Stomach (tissue), 19 donors: Measurements from ENCODE around the gene KCNQ4. TPM values are rescaled to one million over a fixed set of nuclear protein-coding genes. Genes with fewer than 3 reads are reported as not detected.
A peak's percentile ranks its signal among the peaks of the same experiment; 100 is the strongest.

Experiments
- DNase-seq, 2 donors: peaks; one replicate each; pipeline versions ENCODE4 v3.0.0 to v3.0.0-alpha.2; 2013 to 2019
- H3K27ac ChIP-seq, 5 donors: fragments of 200-600 bp in 4 of 5; sonication (generic) in 4 of 5; one replicate each; pipeline ENCODE4 v1.5.1; 2013 to 2019; ENCODE audit warnings: mild to moderate bottlenecking in 1 of 5, moderate library complexity in 1 of 5
- H3K27me3 ChIP-seq, 3 donors: fragments of 200-600 bp; sonication (generic); one replicate each; pipeline ENCODE4 v1.5.1; 2017 to 2019; ENCODE audit warnings: mixed run types in 1 of 3
- H3K36me3 ChIP-seq, 4 donors: fragments of 200-600 bp; sonication (generic); 1 replicate in 3 of 4; 2 replicates in 1 of 4; pipeline ENCODE4 v1.5.1; 2016 to 2019
- H3K4me1 ChIP-seq, 4 donors: fragments of 200-600 bp; sonication (generic); one replicate each; pipeline ENCODE4 v1.5.1; 2016 to 2019
- H3K4me3 ChIP-seq, 4 donors: fragments of 200-600 bp; sonication (generic) in 3 of 4; one replicate each; pipeline ENCODE4 v1.5.1; 2016 to 2019; ENCODE audit warnings: mild to moderate bottlenecking in 1 of 4
- H3K9me3 ChIP-seq, 4 donors: fragments of 200-600 bp; sonication (generic); one replicate each; pipeline ENCODE4 v1.5.1; 2016 to 2019
- EP300 ChIP-seq: sonication (generic); formaldehyde crosslinking; IDR thresholded peaks from one replicate; pipeline ENCODE4 v1.6.1; 2017; ENCODE audit warnings: antibody characterized with exemption
- POLR2A ChIP-seq, 4 donors: fragments of 450-650 bp; IDR thresholded peaks; one replicate each; pipeline ENCODE4 v1.6.1; 2016; ENCODE audit warnings: antibody characterized with exemption in 4 of 4, control low read depth in 2 of 4, mild to moderate bottlenecking in 1 of 4, moderate library complexity in 1 of 4
- POLR2AphosphoS5 ChIP-seq, 3 donors: sonication (generic); formaldehyde crosslinking; IDR thresholded peaks; one replicate each; pipeline ENCODE4 v1.6.1; 2016; ENCODE audit warnings: antibody characterized with exemption in 3 of 3
- WGBS, 5 donors: extraction: QIAGEN DNeasy Blood & Tissue Kit in 3 of 5; methylation state at CpG; one replicate each; pipeline versions ENCODE4 v1.1.5 to v1.1.7; 2013 to 2018; 5-methylcytosine and 5-hydroxymethylcytosine counted together
- intact Hi-C: fragments of 100-400 bp; cut with DNase I; formaldehyde crosslinking; loops from one replicate; pipeline ENCODE4 v1.15.1; 2023; ENCODE audit warnings: low total_unique reads
- long read RNA-seq, 10 donors: transcript quantifications; one replicate each; lab custom pipeline, GENCODE V29; 2026
- polyA plus RNA-seq, 3 donors: library from polyadenylated mRNA; stranded (reverse); fragments of 200-250 nt; gene quantifications; one replicate each; pipeline ENCODE4 v1.2.3, GENCODE V29; 2013
- total RNA-seq, 5 donors: library from RNA; depleted of rRNA; stranded (reverse); fragments of >200 nt; gene quantifications; one replicate each; pipeline versions ENCODE4 v1.1.0 to v1.2.3, GENCODE V29; 2014 to 2016
- TF ChIP-seq, protein P1 (sequence below), 7 experiments: fragments of 450-650 bp in 4 of 7; fragments of 200-600 bp in 3 of 7; sonication (generic) in 3 of 7; IDR thresholded peaks; one replicate each; pipeline ENCODE4 v1.5.1; 2016 to 2019; ENCODE audit warnings: antibody characterized with exemption in 7 of 7, control low read depth in 2 of 7, mild to moderate bottlenecking in 1 of 7
- donor health status: healthy with polysubstance abuse.
- donor health status: Bipolar disorder and iron deficiency.
- donor health status: healthy.

Gene KCNQ4
- total RNA-seq (1 to 10 TPM in 2 of 5 donors, under 1 TPM in 2, not detected in 1; 0.55 to 7.6 (median 2.5) TPM), polyA plus RNA-seq (1 to 10 TPM in 1 of 3 donors, under 1 TPM in 2; 0.31 to 2.2 (median 0.56) TPM)
- long read RNA-seq, donor 1: 0 reads
- long read RNA-seq, donor 2: 0 reads
- long read RNA-seq, donor 3: 0 reads
- long read RNA-seq, donor 4: 0 reads
- long read RNA-seq, donor 5: 0 reads
- long read RNA-seq, donor 6: 0 reads
- long read RNA-seq, donor 7: 0 reads
- long read RNA-seq, donor 8: 0 reads
- long read RNA-seq, donor 9: 0 reads
- long read RNA-seq, donor 10: 0 reads

DNA sequence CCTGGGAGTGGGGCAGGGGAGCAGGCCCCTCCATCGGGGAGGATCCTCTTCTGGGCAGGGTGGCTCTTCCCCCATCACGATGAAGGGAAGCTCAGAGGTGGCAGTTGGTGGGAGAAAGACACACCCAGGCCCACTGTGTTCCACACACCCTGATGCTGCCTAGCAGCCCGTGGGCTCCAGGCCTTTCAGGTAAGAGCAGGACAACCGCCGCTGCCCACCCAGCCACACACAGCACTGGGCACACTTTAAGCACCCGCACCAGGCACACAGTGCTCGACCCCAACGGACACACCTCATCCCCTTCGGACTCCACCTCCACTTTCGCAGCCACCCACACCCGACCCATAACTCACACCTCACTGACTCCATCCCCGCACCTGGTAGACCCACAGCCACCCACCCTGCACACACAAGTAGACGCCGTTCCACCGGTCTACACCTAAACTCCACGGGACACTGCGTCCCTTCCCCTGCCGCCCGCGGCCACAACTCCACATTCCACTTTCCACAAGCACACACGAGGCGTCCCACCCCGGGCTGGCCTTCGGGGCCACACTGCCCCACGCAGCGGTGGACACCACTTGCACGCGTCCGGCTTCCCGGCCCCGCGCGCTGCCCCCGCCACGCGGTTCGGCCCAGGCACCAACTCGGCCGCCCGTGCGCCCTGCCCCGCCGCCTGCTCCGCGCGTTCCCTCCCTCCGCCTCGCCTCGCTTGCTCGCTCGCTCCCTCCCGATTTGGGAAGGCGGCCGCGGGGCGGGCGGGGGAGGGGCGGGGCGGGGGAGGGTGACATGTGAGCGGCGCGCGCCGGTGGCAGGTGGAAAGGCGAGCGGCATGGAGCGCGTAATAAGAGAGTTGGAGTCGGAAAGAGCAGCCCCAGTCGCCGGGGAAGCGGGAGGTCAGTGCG, at the start of gene KCNQ4:
TSS of gene KCNQ4 (plus strand) at position 787 of the 905 bp plus-strand sequence. CDS start 307 bp downstream, outside the sequence.
- TF ChIP-seq EP300 (no peak), POLR2AphosphoS5 (IDR thresholded peaks at IDR 0.05) (peak in 1 of 3 donors; percentile 12)
- Histone ChIP-seq H3K27ac (peak within 1 kb of the TSS; percentile 23 to 87 (median 67)), H3K27me3 (peaks cover 0 to 30% (median 7%) of the 10 kb centered on the region in 3 donors), H3K4me3 (peak within 1 kb of the TSS; percentile 52 to 56 (median 53)), H3K9me3 (no peaks in the 10 kb centered on the region), H3K4me1 (peaks cover 17 to 57% (median 37%) of the 10 kb centered on the region in 4 donors), H3K36me3 (peaks cover 0 to 5% (median 0%) of the 10 kb centered on the region in 4 donors)
- peak; percentile 77 to 82 for DNase-seq
- 3 to 11% (median 5%) methylated on average over 19 to 73 of the region's 73 CpGs for WGBS, 5 donors
- intact Hi-C loops: no loop called here

DNA sequence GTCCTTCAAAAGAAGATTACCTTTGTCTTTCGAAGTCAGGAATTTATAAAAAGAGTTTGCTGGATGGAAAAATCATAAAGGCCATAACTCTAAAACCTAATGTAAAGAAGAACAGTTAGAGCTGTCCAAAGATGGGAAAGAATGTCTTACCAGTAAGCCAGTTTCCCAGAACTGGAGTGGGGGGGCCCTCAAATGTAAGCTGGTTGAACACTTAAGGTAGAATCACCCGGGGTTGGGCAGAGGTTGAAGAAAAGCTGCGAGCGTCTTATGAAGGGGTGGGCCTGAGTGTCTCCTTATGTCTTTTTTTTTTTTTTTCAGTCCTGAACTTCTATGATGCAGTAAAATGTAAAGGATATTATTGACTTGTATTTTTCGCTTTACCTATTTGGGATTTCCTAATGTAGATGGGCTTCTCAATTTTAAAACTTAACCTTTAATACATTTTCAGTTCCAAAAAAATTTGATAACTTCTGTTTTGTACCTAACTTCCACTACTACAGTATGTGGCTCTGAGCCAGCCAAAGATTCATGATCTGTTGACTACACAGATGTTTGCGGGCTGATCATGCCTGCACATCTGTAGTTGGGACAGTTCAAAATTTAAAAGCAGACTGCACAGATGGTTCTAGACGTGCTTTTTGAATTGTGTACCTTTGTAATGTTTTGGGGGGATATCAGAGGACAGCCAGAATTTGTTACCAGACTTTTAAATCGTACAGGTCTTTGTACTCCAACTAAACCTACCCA, 48.5 kb upstream of the KCNQ4 start:
- Histone ChIP-seq H3K4me3 (no peak overlapping the region), H3K4me1 (peaks cover 4 to 64% (median 32%) of the 10 kb centered on the region in 4 donors), H3K9me3 (no peaks in the 10 kb centered on the region), H3K36me3 (peaks cover 10 to 16% (median 15%) of the 10 kb centered on the region in 4 donors), H3K27ac (no peak overlapping the region), H3K27me3 (no peaks in the 10 kb centered on the region)
- no peak for TF ChIP-seq POLR2A (IDR thresholded peaks at IDR 0.05)
- intact Hi-C loops: no loop called here
- 83 to 90% (median 88%) methylated on average over 8 of the region's 8 CpGs for WGBS, 5 donors
- DNase-seq: no peak

DNA sequence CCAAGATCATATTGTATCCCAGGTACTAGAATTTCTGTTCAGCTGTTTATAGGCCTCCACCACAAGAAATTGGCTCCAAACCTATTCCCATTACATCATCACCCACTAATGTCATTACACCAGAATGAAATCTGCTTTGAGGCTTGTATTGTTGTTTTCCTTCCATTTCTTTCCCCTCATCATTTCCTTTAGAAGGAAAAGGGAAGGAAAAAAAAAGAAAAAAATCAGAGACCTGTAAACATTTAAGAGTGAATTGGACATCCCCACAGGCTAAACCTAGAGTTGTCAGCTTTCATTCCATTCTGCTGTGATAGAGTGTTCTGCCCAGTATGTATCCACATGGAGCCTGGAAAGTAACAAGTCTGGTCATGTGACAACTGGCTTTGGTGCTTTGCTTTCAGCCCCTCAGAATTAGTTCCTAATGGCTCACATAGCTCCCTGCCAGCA, 47.5 kb upstream of the KCNQ4 start:
- Histone ChIP-seq H3K9me3 (no peaks in the 10 kb centered on the region), H3K36me3 (peaks cover 13 to 20% (median 17%) of the 10 kb centered on the region in 4 donors), H3K27me3 (no peaks in the 10 kb centered on the region), H3K4me3 (no peak overlapping the region), H3K4me1 (peaks cover 4 to 68% (median 41%) of the 10 kb centered on the region in 4 donors), H3K27ac (peak overlapping the region in 1 of 5 donors; percentile 6)
- intact Hi-C loops: no loop called here
- no peak for TF ChIP-seq EP300
- TF ChIP-seq, protein P1, sequence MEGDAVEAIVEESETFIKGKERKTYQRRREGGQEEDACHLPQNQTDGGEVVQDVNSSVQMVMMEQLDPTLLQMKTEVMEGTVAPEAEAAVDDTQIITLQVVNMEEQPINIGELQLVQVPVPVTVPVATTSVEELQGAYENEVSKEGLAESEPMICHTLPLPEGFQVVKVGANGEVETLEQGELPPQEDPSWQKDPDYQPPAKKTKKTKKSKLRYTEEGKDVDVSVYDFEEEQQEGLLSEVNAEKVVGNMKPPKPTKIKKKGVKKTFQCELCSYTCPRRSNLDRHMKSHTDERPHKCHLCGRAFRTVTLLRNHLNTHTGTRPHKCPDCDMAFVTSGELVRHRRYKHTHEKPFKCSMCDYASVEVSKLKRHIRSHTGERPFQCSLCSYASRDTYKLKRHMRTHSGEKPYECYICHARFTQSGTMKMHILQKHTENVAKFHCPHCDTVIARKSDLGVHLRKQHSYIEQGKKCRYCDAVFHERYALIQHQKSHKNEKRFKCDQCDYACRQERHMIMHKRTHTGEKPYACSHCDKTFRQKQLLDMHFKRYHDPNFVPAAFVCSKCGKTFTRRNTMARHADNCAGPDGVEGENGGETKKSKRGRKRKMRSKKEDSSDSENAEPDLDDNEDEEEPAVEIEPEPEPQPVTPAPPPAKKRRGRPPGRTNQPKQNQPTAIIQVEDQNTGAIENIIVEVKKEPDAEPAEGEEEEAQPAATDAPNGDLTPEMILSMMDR (IDR thresholded peaks at IDR 0.05): no peak
- no peak for TF ChIP-seq POLR2AphosphoS5 (IDR thresholded peaks at IDR 0.05)
- no peak for TF ChIP-seq POLR2A (IDR thresholded peaks at IDR 0.05)
- DNase-seq: peak in 1 of 2 donors; percentile 39

DNA sequence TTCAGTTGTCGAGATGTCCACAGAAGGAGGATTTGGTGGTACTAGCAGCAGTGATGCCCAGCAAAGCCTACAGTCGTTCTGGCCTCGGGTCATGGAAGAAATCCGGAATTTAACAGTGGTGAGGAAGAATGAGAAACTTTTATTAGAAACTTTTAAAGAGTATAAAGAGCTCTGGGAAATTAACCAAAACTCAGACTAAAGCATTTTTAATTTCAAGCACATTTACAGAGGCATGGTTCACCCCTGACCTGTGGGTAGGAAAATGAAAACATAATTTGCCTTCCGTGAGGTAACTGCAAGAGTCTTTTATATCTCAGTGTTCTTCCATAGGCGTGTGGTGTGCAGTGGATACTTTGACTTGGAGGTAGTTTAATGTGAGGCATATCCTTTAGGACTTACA, 44.8 kb upstream of the KCNQ4 start:
- Histone ChIP-seq H3K36me3 (peaks cover 13 to 42% (median 30%) of the 10 kb centered on the region in 4 donors), H3K27me3 (no peaks in the 10 kb centered on the region), H3K27ac (peak overlapping the region in 1 of 5 donors; percentile 54), H3K4me1 (peaks cover 8 to 68% (median 42%) of the 10 kb centered on the region in 4 donors), H3K9me3 (no peaks in the 10 kb centered on the region), H3K4me3 (no peak overlapping the region)
- TF ChIP-seq POLR2AphosphoS5 (IDR thresholded peaks at IDR 0.05) (no peak), EP300 (no peak), POLR2A (IDR thresholded peaks at IDR 0.05) (no peak)
- TF ChIP-seq, protein P1 (IDR thresholded peaks at IDR 0.05): no peak
- no peak for DNase-seq
- intact Hi-C loops: no loop called here
- 74 to 90% (median 82%) methylated on average over 6 of the region's 6 CpGs for WGBS, 5 donors
